Occipital lobe (tissue), 2 donors: ENCODE measurements around the gene NPY4R2. TPM values are rescaled to one million over a fixed set of nuclear protein-coding genes. Genes with fewer than 3 reads are reported as not detected.
"Not testable (repeated sequence)": the region's sequence is repeated elsewhere in the genome, so short reads cannot be mapped to it uniquely, and the experiment has no call there.

Source experiments
- DNase-seq: peaks from one replicate; lab custom pipeline; 2025; lab: John Stamatoyannopoulos, UW
- total RNA-seq: library from RNA; depleted of rRNA; stranded (reverse); fragments of >200 nt; gene quantifications from one replicate; pipeline ENCODE4 v1.2.3, GENCODE V29; 2014

Gene NPY4R2
- 0.31 TPM for total RNA-seq

- not testable (repeated sequence) for DNase-seq
Measured at GRCh38 chr10:47918475-47918874, at the start of gene NPY4R2. TSS of gene NPY4R2 (plus strand) at chr10:47918662. CDS start at chr10:47921988, 3,326 bp downstream.

- DNase-seq: not testable (repeated sequence)
Measured at GRCh38 chr10:47870887-47871286, 47.6 kb upstream of the NPY4R2 start.

DNA sequence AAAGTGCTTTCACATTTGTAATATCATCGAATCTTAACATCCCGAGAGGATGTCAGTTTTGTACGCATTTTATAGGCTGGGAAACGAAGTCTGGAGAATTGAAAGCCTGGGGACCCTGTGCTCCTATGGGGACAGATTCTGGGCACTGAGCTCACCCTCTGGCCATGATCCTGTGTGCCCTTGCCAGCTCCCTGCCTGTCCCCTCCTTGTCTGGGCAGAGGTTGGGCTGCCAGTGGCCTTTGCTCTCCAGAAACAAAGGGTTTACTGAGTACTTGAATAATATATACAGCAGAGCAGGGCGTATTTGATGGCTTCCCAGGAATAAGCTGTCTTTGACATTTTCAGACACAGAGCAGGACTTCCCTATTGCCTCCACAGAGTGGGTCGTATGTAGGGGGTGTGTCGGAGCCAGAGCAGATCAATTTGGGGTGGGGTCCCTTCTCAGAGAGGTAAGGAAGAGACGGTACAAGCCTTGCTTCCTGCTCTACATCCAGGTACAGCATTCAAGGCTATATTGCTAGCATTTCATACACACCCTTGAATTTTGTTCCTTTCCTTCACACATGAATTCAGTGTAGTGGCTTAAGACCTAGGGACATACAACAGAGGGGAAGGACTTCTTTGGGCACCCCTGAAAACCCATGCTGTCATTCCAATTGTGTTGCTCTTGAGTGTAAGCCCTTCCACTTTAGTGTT, 46.8 kb upstream of the NPY4R2 start:
- not testable (repeated sequence) for DNase-seq

- not testable (repeated sequence) for DNase-seq
Measured at GRCh38 chr10:47872236-47872635, 46.2 kb upstream of the NPY4R2 start.

GRCh38 chr10:47884239-47884638, 34.2 kb upstream of the NPY4R2 start:
- not testable (repeated sequence) for DNase-seq

DNA sequence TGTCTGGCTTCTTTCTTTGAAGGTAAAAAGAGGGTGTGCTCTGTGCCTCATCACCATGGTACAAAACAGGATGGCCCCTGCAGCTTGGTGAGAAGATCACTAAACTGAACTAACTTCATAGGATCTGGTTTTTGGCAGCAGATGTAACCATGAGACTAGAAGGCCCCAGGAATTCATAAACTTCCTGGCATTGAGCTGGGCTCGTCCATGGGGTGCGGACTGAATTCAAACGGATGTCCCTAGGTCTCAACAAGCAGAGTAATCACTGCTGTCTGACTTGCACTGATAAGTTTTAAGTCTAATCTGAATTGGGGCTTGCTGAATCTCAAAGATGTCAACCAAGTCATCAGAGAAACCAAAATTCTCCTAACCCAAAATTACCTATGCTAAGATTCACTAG, 33.5 kb upstream of the NPY4R2 start:
- DNase-seq: not testable (repeated sequence)

DNA sequence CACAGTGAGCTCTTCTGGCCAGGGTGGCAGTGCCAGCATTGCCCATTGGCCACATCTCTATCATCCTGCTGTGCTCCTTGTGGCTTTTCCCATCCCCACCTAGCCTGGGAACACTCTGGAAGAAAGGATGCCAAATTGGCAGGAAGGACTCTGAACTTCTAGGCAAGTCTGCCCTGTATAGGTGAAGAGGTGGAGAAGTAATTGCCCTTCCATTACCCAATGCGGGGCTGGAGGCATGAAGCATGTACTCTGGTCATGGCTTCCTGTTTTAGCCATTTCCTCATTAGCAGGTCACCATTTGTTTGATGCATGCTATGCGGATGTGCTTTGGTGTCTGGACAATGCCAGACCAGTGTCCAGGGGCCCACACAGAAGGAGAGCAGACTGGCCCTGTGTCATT, 32.1 kb upstream of the NPY4R2 start:
- DNase-seq: not testable (repeated sequence)

GRCh38 chr10:47886827-47887226, 31.6 kb upstream of the NPY4R2 start:
- not testable (repeated sequence) for DNase-seq

DNA sequence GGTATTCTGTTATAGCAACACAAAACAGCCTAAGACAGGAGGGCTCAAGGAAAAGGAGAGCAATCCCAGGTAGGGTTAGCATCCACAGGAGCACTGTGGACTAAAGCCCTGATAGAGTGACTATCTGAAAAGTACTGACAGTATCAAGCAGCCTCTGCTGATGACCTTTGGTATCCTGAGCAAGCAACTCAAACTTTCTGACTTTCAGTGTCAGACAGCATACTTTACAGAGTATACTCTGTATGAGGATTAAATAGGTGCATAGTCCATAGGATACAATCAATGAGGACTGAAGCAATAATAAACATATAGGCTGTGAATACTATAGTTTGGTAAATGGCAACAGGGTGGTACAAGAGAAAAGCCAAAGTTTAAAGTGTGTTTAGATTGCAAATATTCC, 27.7 kb upstream of the NPY4R2 start:
- not testable (repeated sequence) for DNase-seq

DNA sequence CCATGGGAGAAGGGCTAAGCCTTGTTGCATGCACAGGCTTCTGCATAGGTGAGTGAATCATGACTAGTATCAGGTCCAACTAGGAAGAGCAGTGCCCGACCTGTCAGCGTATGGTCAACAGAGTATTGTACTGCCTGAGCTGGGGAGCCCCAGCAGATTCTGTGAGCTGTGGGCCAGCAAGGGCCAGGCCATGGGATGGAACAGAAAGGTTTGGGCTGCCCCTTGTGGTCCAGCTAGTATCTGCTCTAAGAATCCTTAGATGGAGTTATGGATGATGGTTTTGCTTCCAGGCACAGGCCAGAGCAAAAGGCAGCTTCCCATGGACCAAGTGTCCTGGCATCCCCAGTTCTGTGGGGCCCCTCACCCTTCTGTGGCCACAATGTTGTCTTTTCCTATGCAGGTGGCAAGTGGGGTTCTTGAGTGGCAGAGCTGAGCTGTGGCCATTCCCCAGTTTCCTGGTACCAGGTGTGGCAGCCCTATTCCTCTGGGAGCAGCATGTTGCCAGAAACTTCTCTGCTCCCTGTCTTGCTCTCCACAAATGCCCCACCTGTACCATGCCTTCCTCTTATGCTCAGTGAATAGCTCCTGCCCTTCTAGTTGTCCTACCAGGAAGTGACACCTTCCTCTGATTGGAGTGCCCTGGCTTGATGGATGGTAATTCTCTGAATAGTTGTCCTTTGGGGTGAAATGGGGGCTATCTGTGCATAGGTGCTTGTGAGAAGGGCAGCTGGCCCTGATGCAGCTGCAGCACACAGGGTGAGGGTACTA, 25.8 kb upstream of the NPY4R2 start:
- not testable (repeated sequence) for DNase-seq

DNA sequence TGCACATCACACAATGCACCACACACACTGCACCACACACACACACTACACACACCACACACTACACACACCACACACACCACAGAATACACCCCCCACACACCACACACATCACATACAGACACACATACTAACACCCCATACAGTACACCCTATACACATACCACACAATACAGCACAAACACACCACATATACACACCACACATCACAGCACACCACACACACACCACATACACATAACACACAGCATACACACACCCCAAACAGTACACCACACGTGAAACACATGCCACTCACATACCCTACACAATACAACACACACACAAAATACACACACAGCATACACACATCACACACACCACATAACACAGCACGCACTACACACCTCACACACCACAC, 23.9 kb upstream of the NPY4R2 start:
- DNase-seq: not testable (repeated sequence)

GRCh38 chr10:47897813-47898212, 20.6 kb upstream of the NPY4R2 start:
- not testable (repeated sequence) for DNase-seq

GRCh38 chr10:47909333-47909732, 9.1 kb upstream of the NPY4R2 start:
- DNase-seq: not testable (repeated sequence)

- not testable (repeated sequence) for DNase-seq
Measured at GRCh38 chr10:47910486-47910885, 8.0 kb upstream of the NPY4R2 start.

DNA sequence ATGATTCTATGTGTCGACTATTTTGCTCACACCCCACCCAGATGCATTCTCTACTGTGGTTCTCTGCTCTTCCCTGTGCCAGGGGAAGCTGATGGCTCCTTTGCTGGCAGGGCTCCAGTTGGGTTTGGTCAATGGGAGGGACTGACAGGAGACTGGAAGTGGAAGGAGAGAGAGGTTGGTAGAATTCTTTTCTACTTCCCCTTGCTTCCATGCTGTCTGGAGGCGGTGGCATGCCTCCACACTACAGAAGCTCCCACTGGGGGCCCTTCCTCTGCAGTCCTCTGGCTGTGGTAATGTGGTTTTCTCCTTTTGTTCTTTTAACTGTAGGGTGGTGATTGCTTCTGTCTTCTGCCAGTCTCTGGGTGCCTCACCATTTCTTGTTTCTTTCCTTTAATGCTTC, 4.4 kb upstream of the NPY4R2 start:
- DNase-seq: not testable (repeated sequence)

- DNase-seq: not testable (repeated sequence)
Measured at GRCh38 chr10:47915849-47916548, 2.5 kb upstream of the NPY4R2 start.

- not testable (repeated sequence) for DNase-seq
Measured at GRCh38 chr10:47920610-47921009, 2.1 kb downstream of the NPY4R2 start.

DNA sequence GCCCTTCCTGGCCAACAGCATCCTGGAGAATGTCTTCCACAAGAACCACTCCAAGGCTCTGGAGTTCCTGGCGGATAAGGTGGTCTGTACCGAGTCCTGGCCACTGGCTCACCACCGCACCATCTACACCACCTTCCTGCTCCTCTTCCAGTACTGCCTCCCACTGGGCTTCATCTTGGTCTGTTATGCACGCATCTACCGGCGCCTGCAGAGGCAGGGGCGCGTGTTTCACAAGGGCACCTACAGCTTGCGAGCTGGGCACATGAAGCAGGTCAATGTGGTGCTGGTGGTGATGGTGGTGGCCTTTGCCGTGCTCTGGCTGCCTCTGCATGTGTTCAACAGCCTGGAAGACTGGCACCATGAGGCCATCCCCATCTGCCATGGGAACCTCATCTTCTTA, 4.0 kb downstream of the NPY4R2 start:
- DNase-seq: not testable (repeated sequence)

DNA sequence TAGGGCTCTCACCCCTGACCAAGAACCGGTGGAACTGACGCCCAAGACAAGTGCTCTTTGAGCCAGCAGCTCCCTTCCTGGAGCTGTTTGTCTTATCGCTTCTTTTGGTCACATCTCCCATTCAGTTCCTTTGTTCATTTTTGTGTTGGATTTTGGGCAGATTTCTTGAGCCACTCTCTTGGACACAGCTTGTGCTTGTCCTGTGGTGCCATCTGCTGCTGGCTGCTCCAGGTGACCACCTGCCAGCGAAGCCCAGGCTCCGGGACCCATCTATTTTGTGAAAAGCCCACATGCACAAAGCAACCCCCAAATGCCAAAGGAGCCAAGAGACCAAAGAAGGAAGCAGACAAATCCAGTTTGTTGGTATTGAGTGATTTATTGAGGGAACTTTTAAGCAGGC, 6.2 kb downstream of the NPY4R2 start:
- DNase-seq: not testable (repeated sequence)

DNA sequence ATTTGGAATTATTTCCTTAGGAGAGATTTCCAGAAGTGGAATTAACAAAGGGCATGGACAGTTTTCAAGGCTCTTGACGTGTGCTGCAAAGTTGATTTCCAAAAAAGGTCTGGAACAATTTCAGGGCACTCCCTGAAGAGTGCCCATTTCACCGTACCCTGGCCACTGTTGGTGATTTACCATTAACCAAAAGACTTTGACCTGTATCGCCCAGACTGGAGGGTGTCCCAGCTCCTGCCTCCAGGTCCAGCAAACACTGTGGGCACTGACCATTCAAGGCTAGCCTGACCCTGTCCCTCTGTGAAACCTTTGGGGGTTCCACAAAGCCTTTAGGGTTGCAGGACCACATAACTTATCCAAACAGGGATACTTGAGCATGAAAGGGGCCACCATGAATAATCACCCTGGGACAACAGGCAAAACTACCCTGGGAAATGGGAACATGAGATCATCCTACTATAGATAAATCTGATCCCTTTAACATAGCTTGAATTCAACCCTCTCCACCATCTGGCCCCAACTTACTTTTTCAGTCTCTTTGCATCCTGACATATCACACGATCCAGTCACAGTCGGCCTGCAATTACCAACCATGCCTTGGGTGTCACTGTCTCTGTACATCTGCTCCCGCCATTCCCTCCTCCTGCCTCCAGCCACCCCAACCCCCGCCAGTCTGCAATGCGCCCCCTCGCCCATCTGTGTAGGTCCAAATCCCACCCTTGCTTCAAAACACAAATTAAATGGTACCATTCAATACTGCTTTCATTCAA, 8.9 kb downstream of the NPY4R2 start:
- not testable (repeated sequence) for DNase-seq

GRCh38 chr10:47928225-47928624, 9.8 kb downstream of the NPY4R2 start:
- not testable (repeated sequence) for DNase-seq
